Lung (tissue), 12 donors: Measurements from ENCODE around the gene PTDSS2. TPM values are rescaled to one million over a fixed set of nuclear protein-coding genes. Genes with fewer than 3 reads are reported as not detected.

Experiments used
- ATAC-seq: fragments of 200-7000 bp; cut with Tn5 transposase; one replicate; pipeline ENCODE4 v1.9.1; 2020; ENCODE audit warnings: moderate number of reproducible peaks; ENCODE audit not compliant: insufficient read depth, low FRiP score
- DNase-seq, 3 donors: peaks; one replicate each; pipeline ENCODE4 v3.0.0-alpha.2; 2013 to 2017
- H3K27ac ChIP-seq, 2 donors: one replicate each; pipeline ENCODE4 v1.5.1; 2013; ENCODE audit warnings: mild to moderate bottlenecking in 2 of 2, moderate library complexity in 2 of 2, control low read depth in 1 of 2, inconsistent platforms in 1 of 2, low read depth in 1 of 2, low read length in 1 of 2
- H3K27me3 ChIP-seq, 3 donors: one replicate each; pipeline ENCODE4 v1.5.1; 2013; ENCODE audit warnings: low read length in 2 of 3; ENCODE audit not compliant: control insufficient read depth in 3 of 3, insufficient read depth in 3 of 3
- H3K36me3 ChIP-seq, 4 donors: one replicate each; pipeline ENCODE4 v1.5.1; 2013; ENCODE audit warnings: low read length in 4 of 4, mild to moderate bottlenecking in 1 of 4, moderate library complexity in 1 of 4; ENCODE audit not compliant: control insufficient read depth in 4 of 4, insufficient read depth in 4 of 4
- H3K4me1 ChIP-seq, 5 donors: one replicate each; pipeline ENCODE4 v1.5.1; 2013; ENCODE audit warnings: low read length in 5 of 5, mild to moderate bottlenecking in 2 of 5, moderate library complexity in 1 of 5; ENCODE audit not compliant: control insufficient read depth in 5 of 5, insufficient read depth in 5 of 5
- H3K4me3 ChIP-seq: one replicate; pipeline ENCODE4 v1.5.1; 2013; ENCODE audit warnings: mild to moderate bottlenecking, control low read depth, moderate library complexity
- H3K9ac ChIP-seq, 2 donors: one replicate each; pipeline ENCODE4 v1.5.1; 2013; ENCODE audit warnings: low read length in 2 of 2, control low read depth in 1 of 2; ENCODE audit not compliant: insufficient read depth in 1 of 2
- H3K9me3 ChIP-seq, 4 donors: one replicate each; pipeline ENCODE4 v1.5.1; 2013; ENCODE audit warnings: low read length in 3 of 4, mild to moderate bottlenecking in 1 of 4, moderate library complexity in 1 of 4; ENCODE audit not compliant: control insufficient read depth in 4 of 4, insufficient read depth in 3 of 4
- CTCF ChIP-seq: IDR thresholded peaks from 2 replicates; pipeline ENCODE4 v1.5.1; 2012; ENCODE audit warnings: mild to moderate bottlenecking; ENCODE audit errors: control extremely low read depth, extremely low read depth
- WGBS, 2 donors: extraction: QIAGEN DNeasy Blood & Tissue Kit; methylation state at CpG; one replicate each; pipeline ENCODE4 v1.1.7; 2013; 5-methylcytosine and 5-hydroxymethylcytosine counted together
- polyA plus RNA-seq, 2 donors: library from polyadenylated mRNA; stranded (reverse); fragments of 200-250 nt; gene quantifications; one replicate each; pipeline ENCODE4 v1.2.1, GENCODE V29; 2013
- total RNA-seq, 2 donors: library from RNA; depleted of rRNA in 1 of 2; stranded (reverse); fragments of >200 nt in 1 of 2; gene quantifications; one replicate each; pipeline ENCODE4 v1.2.1, GENCODE V29; 2014 to 2021
- donor health status: control.
- donor health status: control.
- donor health status: Bipolar disorder and iron deficiency.
- donor health status: healthy.
- donor health status: DM: yes; HTN: yes; CAD: no.

PTDSS2 gene
- total and polyA plus RNA-seq, 4 donors = 20.4 to 36.5 (median 28.1) TPM

DNA sequence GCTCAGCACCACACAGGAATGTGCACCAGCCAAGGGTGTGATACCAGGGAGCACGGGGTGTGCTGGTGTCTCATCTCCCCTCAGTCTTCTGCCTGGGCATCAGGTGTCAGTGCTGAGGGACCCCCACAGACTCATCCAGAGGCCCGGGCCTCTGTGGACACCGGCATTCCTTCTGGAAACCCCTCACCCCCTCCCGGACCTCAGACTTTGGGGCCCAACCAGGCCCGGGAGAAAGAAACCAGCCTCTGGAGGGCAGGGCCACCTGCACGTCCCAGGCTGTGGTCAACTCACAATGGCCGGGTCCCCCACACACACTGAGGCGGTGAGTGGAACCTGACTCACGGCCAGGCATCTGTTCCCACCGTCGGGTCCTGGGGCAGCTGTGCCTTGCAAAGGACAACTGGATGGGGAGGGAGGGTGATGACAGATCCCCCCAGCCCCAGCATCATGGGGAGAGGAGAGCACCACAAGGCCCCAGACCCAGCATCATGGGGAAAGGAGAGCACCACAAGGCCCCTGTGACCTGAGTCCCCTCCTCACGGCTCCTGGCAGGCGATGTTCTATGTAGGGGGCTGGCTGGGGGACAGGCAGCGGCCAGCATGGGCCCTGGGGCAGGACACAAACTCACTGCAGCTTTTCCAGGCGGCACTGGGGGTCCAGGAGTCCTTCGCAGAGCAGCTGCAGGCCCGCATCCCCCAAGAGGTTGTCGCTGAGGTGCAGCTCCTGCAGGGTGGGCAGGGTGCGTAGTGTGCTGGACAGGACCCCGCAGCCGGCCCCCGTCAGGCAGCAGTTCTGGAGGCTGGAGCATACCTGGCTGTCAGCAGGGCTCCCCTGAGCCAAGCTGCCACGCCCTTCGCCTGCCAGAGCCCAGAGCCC is 49.4 kb downstream of the PTDSS2 start:
- H3K4me1 ChIP-seq = peaks cover 0 to 11% (median 0%) of the 10 kb centered on the region in 5 donors
- WGBS, 2 donors = 94 to 97% methylated on average over 24 of the region's 24 CpGs
- peaks cover 6 to 68% (median 38%) of the 10 kb centered on the region in 4 donors for H3K36me3 ChIP-seq
- no peak overlapping the region for H3K4me3 ChIP-seq
- no peak for DNase-seq
- H3K9me3 ChIP-seq = no peaks in the 10 kb centered on the region
- no peaks in the 10 kb centered on the region for H3K27me3 ChIP-seq
- TF ChIP-seq CTCF = no peak
- ATAC-seq = no peak
- H3K27ac ChIP-seq = no peak overlapping the region
- no peak overlapping the region for H3K9ac ChIP-seq

- DNase-seq (no peak), ATAC-seq (no peak)
- Histone ChIP-seq H3K4me1 (peaks cover 0 to 26% (median 5%) of the 10 kb centered on the region in 5 donors), H3K27ac (peak overlapping the region in 1 of 2 donors; percentile 15), H3K9ac (no peak overlapping the region), H3K27me3 (no peaks in the 10 kb centered on the region), H3K9me3 (no peaks in the 10 kb centered on the region), H3K36me3 (peaks cover 6 to 55% (median 34%) of the 10 kb centered on the region in 4 donors), H3K4me3 (no peak overlapping the region)
- no peak for TF ChIP-seq CTCF
- 95% methylated on average over 24 of the region's 24 CpGs for WGBS, 2 donors
Measured at GRCh38 chr11:501001-501682, 51.1 kb downstream of the PTDSS2 start.

- 80 to 87% methylated on average over 19 of the region's 19 CpGs for WGBS, 2 donors
- no peaks in the 10 kb centered on the region for H3K27me3 ChIP-seq
- TF ChIP-seq CTCF = no peak
- ATAC-seq = no peak
- H3K9me3 ChIP-seq = no peaks in the 10 kb centered on the region
- DNase-seq = no peak
- peaks cover 4 to 53% (median 33%) of the 10 kb centered on the region in 4 donors for H3K36me3 ChIP-seq
- peak overlapping the region in 1 of 2 donors; percentile 30 for H3K27ac ChIP-seq
- no peak overlapping the region for H3K4me3 ChIP-seq
- H3K4me1 ChIP-seq = peaks cover 0 to 28% (median 5%) of the 10 kb centered on the region in 5 donors
- H3K9ac ChIP-seq = no peak overlapping the region
Measured at GRCh38 chr11:501683-502287, 51.7 kb downstream of the PTDSS2 start.
